Prostate gland (tissue), 2 donors: ENCODE measurements around the gene ACSS1. TPM values are rescaled to one million over a fixed set of nuclear protein-coding genes. Genes with fewer than 3 reads are reported as not detected.

ENCODE experiments used
- DNase-seq: peaks from one replicate; pipeline ENCODE4 v3.0.0-alpha.2; 2019; ENCODE audit warnings: low spot score
- H3K27ac ChIP-seq, 2 donors: fragments of 200-600 bp; sonication (generic); 2 replicates each; pipeline ENCODE4 v1.5.1; 2017 to 2019
- H3K27me3 ChIP-seq: fragments of 200-600 bp; sonication (generic); replicated peaks from 2 replicates; pipeline ENCODE4 v1.5.1; 2019; ENCODE audit not compliant: insufficient read depth
- H3K36me3 ChIP-seq, 2 donors: fragments of 200-600 bp; sonication (generic); 1 replicate in 1 of 2; 2 replicates in 1 of 2; pipeline versions ENCODE4 v1.5.1 to v1.8.1; 2017 to 2019
- H3K4me1 ChIP-seq: fragments of 200-600 bp; sonication (generic); replicated peaks from 2 replicates; pipeline ENCODE4 v1.5.1; 2019
- H3K4me3 ChIP-seq, 2 donors: fragments of 200-600 bp; sonication (generic); 2 replicates each; pipeline ENCODE4 v1.5.1; 2017 to 2019
- H3K9me3 ChIP-seq: fragments of 200-600 bp; sonication (generic); 2 replicates; pipeline ENCODE4 v1.5.1; 2017
- POLR2A ChIP-seq: fragments of 450-650 bp; IDR thresholded peaks from one replicate; pipeline ENCODE4 v1.6.1; 2016; ENCODE audit warnings: antibody characterized with exemption, mild to moderate bottlenecking
- POLR2AphosphoS5 ChIP-seq: sonication (generic); formaldehyde crosslinking; IDR thresholded peaks from one replicate; pipeline ENCODE4 v1.6.1; 2017; ENCODE audit warnings: antibody characterized with exemption
- whole genome bisulfite sequencing: methylation state at CpG from one replicate; pipeline ENCODE4 v1.1.5; 2018; 5-methylcytosine and 5-hydroxymethylcytosine counted together
- intact Hi-C: fragments of 100-400 bp; cut with DNase I; formaldehyde crosslinking; loops from one replicate; pipeline ENCODE4 v1.14.2; 2022
- total RNA-seq, 2 donors: library from RNA; depleted of rRNA; stranded (reverse); fragments of >200 nt; gene quantifications; one replicate each; pipeline ENCODE4 v1.1.0, GENCODE V29; 2016
- TF ChIP-seq, protein P1 (sequence below), 4 experiments: fragments of 200-600 bp in 2 of 4; fragments of 450-650 bp in 2 of 4; sonication (generic) in 2 of 4; IDR thresholded peaks; 1 replicate in 3 of 4; 2 replicates in 1 of 4; pipeline ENCODE4 v1.5.1; 2016 to 2019; ENCODE audit warnings: antibody characterized with exemption in 4 of 4, mild to moderate bottlenecking in 2 of 4, moderate library complexity in 2 of 4

ACSS1 gene
- total RNA-seq, 2 donors from 2014 or later = 111 to 170 TPM

DNA sequence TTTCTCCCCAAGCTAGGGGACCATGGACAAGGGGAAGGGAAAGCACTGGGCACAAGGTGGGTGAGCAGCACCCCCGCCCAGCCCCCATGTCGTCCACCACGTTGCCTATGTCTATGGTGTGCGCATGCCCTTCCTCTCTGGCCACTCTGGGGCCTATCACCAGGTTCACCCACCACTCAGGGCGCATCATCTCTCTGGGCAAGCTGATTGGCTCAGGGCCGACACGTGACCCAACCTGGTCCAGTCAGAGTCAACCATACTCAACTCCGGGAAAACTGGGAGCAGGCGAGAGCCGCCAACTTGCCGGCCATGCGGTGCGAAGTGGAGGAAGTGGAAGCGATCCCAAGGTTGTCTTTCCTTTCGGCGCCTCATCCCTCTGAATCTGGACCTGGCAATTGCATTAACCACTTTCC, 25.9 kb downstream of the ACSS1 start:
- H3K9me3 ChIP-seq = no peaks in the 10 kb centered on the region
- H3K27me3 ChIP-seq = no peaks in the 10 kb centered on the region
- no peaks in the 10 kb centered on the region for H3K36me3 ChIP-seq
- DNase-seq = no peak
- intact Hi-C loops = loop anchor here (5.0 kb wide), 1 partner anchor 35 kb away; no protein-coding TSS in a partner anchor
- H3K4me1 ChIP-seq = peaks cover 13% of the 10 kb centered on the region
- 95% methylated on average over 16 of the region's 16 CpGs for WGBS
- H3K27ac ChIP-seq = peak overlapping the region; percentile 47 to 48
- no peak overlapping the region for H3K4me3 ChIP-seq
- TF ChIP-seq, protein P1, sequence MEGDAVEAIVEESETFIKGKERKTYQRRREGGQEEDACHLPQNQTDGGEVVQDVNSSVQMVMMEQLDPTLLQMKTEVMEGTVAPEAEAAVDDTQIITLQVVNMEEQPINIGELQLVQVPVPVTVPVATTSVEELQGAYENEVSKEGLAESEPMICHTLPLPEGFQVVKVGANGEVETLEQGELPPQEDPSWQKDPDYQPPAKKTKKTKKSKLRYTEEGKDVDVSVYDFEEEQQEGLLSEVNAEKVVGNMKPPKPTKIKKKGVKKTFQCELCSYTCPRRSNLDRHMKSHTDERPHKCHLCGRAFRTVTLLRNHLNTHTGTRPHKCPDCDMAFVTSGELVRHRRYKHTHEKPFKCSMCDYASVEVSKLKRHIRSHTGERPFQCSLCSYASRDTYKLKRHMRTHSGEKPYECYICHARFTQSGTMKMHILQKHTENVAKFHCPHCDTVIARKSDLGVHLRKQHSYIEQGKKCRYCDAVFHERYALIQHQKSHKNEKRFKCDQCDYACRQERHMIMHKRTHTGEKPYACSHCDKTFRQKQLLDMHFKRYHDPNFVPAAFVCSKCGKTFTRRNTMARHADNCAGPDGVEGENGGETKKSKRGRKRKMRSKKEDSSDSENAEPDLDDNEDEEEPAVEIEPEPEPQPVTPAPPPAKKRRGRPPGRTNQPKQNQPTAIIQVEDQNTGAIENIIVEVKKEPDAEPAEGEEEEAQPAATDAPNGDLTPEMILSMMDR (IDR thresholded peaks at IDR 0.05) = no peak
- no peak for TF ChIP-seq POLR2AphosphoS5
- TF ChIP-seq POLR2A = no peak

DNA sequence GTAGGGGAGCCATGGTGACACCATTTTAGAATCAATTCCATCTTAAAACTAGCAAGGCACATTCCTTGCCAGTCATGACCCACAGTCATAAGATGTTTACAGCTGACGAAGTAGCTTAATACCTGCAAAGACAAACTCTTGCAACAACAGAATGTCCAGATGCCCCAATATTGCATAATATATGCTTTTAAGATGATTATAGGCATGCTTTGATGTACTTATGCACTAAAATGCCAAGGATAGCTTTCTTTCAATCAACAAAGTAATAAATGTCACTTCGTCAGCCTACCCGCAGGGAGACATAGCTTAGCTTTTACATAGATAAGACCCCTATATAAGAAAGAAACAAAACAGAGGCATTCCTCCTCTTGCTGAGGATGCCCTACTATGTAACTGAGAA, 26.7 kb downstream of the ACSS1 start:
- no peak overlapping the region for H3K27ac ChIP-seq
- WGBS = 92% methylated on average over 3 of the region's 3 CpGs
- H3K4me1 ChIP-seq = peaks cover 11% of the 10 kb centered on the region
- H3K9me3 ChIP-seq = no peaks in the 10 kb centered on the region
- H3K36me3 ChIP-seq = no peaks in the 10 kb centered on the region
- H3K27me3 ChIP-seq = no peaks in the 10 kb centered on the region
- TF ChIP-seq, protein P1 (IDR thresholded peaks at IDR 0.05) = no peak
- TF ChIP-seq POLR2AphosphoS5 (no peak), POLR2A (no peak)
- intact Hi-C loops = loop anchor here (5.0 kb wide), 1 partner anchor 34 kb away; no protein-coding TSS in a partner anchor
- no peak overlapping the region for H3K4me3 ChIP-seq
- no peak for DNase-seq

DNA sequence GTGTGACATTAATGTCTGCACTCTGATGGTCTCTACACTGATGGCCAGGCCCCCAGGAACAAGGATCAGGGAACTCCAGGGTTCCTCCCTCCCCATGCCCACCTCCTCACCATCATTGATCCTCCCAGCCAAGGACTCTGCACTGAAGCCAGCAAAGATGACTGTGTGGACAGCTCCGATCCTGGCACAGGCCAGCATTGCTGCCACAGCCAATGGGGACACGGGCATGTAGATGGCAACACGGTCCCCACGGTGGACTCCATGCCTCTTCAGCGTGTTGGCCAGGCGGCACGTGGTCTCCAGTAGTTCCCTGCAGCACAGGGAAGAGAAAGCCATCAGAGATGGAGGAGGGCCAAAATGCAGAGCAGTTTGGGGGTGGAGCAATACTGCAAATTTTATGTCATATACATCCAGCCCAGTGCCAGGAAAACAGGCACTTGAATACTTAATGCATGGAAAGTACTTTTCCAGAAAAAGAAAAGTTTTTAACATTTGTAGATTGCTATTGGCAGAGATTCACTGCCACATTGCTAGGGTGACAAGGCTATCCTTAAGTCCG, 27.2 kb downstream of the ACSS1 start:
- 92% methylated on average over 8 of the region's 8 CpGs for WGBS
- no peaks in the 10 kb centered on the region for H3K27me3 ChIP-seq
- H3K4me1 ChIP-seq = peaks cover 11% of the 10 kb centered on the region
- H3K4me3 ChIP-seq = no peak overlapping the region
- no peaks in the 10 kb centered on the region for H3K9me3 ChIP-seq
- DNase-seq = no peak
- no peak overlapping the region for H3K27ac ChIP-seq
- TF ChIP-seq POLR2AphosphoS5 = no peak
- TF ChIP-seq POLR2A = no peak
- TF ChIP-seq, protein P1 (IDR thresholded peaks at IDR 0.05) = no peak
- intact Hi-C loops = loop anchor here (5.0 kb wide), 1 partner anchor 33 kb away; no protein-coding TSS in a partner anchor
- no peaks in the 10 kb centered on the region for H3K36me3 ChIP-seq

DNA sequence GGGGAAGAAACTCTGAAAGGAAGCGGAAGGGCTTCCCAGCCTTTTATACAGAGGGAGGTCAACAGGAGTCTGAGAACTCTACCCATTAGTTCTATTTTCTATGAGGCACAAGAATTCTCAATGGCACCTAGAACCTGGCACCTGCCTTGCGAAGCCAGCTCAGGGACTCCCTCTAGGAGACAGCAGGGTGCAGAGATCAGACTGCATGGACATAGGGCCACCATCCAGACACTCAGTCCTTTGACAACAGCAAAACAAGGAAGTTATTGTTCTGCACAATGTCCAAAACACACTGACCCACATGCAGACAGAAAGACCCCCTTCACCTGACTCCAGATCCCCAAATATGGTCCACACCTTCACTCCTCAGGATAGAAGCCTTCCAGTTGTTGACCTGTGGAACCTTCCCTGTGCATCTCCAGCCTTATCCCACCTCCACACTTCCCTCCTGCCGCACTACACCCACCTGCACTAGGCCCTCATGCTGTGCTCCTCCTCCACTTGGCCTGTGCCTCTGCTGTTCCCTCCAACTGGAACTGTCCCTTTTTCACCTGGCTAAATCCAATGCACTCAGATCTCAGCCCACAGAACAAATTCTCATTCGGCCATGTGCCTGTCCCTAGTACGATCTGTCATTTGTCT, 27.8 kb downstream of the ACSS1 start:
- Histone ChIP-seq H3K36me3 (no peaks in the 10 kb centered on the region), H3K9me3 (no peaks in the 10 kb centered on the region), H3K4me1 (peaks cover 11% of the 10 kb centered on the region), H3K27me3 (no peaks in the 10 kb centered on the region), H3K27ac (no peak overlapping the region), H3K4me3 (no peak overlapping the region)
- intact Hi-C loops = loop anchor here (5.0 kb wide), 1 partner anchor 33 kb away; no protein-coding TSS in a partner anchor
- WGBS = 93% methylated on average over 5 of the region's 5 CpGs
- no peak for DNase-seq
- TF ChIP-seq, protein P1 (IDR thresholded peaks at IDR 0.05) = no peak
- TF ChIP-seq POLR2A (no peak), POLR2AphosphoS5 (no peak)
